ENCODE data around the gene KHK.
A peak's percentile ranks its signal among the peaks of the same experiment; 100 is the strongest.

Gene KHK

GRCh38 chr2:27081984-27082772 is 4.4 kb upstream of the KHK start:
- no peaks in the 10 kb centered on the region for H3K9me3 ChIP-seq
- H3K4me1 ChIP-seq, result peaks cover 22% of the 10 kb centered on the region
- peaks cover 22% of the 10 kb centered on the region for H3K36me3 ChIP-seq
- no peak for DNase-seq
- no peaks in the 10 kb centered on the region for H3K27me3 ChIP-seq
- H3K4me3 ChIP-seq (ENCODE audit: low read depth, low read length), result peak overlapping the region; percentile 41; the same call in 1 of the 2 replicates
- TF ChIP-seq, protein P1, sequence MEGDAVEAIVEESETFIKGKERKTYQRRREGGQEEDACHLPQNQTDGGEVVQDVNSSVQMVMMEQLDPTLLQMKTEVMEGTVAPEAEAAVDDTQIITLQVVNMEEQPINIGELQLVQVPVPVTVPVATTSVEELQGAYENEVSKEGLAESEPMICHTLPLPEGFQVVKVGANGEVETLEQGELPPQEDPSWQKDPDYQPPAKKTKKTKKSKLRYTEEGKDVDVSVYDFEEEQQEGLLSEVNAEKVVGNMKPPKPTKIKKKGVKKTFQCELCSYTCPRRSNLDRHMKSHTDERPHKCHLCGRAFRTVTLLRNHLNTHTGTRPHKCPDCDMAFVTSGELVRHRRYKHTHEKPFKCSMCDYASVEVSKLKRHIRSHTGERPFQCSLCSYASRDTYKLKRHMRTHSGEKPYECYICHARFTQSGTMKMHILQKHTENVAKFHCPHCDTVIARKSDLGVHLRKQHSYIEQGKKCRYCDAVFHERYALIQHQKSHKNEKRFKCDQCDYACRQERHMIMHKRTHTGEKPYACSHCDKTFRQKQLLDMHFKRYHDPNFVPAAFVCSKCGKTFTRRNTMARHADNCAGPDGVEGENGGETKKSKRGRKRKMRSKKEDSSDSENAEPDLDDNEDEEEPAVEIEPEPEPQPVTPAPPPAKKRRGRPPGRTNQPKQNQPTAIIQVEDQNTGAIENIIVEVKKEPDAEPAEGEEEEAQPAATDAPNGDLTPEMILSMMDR (IDR thresholded peaks at IDR 0.05; ENCODE audit: low read depth, low read length), result no peak

GRCh38 chr2:27082773-27083409 is 3.7 kb upstream of the KHK start:
- TF ChIP-seq, protein P1 (IDR thresholded peaks at IDR 0.05; ENCODE audit: low read depth, low read length), result no peak
- DNase-seq, result no peak
- Histone ChIP-seq H3K4me3 (ENCODE audit: low read depth, low read length) (no peak overlapping the region), H3K36me3 (peaks cover 22% of the 10 kb centered on the region), H3K4me1 (peaks cover 19% of the 10 kb centered on the region), H3K9me3 (no peaks in the 10 kb centered on the region), H3K27me3 (no peaks in the 10 kb centered on the region)

- Histone ChIP-seq H3K36me3 (peaks cover 22% of the 10 kb centered on the region), H3K4me1 (peaks cover 19% of the 10 kb centered on the region), H3K9me3 (no peaks in the 10 kb centered on the region), H3K27me3 (no peaks in the 10 kb centered on the region), H3K4me3 (ENCODE audit: low read depth, low read length) (no peak overlapping the region)
- DNase-seq, result peak; percentile 43
- TF ChIP-seq, protein P1 (IDR thresholded peaks at IDR 0.05; ENCODE audit: low read depth, low read length), result no peak
These were observed 2.9 kb upstream of the KHK start for GRCh38 chr2:27083410-27084296.

DNA sequence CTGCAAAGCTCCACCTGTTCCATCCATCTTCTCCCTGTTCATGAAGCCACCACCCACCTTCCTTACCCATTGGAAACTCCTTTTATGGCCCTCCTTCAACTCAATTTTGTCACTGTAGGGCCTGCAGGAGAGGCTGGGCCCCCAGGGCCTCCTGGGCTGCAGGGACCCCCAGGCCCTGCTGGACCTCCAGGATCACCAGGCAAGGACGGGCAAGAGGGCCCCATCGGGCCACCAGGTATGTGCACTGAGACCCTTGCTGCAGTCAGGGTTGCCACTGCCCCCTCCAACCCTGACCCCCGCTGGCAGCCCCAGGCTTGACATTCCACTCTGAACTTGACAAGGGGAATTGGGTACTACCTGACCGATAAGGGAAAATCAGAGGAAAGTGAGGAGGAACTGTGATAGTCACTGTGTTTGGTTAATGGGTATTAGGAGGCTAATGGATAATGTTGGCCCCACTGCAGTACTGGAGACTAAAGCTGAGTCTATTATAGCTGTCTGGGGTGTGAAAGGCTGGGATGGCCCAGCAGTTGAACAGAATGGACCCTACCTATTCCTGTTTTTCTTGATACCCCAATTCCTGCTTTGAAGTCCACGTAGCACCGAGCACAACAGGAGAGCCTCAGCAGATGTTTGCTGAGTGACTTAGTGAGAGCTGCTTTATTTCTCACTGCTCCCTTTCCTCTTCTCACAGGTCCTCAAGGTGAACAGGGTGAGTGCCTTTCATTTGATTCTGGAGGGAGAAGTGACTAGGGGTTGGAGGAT is 2.1 kb upstream of the KHK start:
- no peaks in the 10 kb centered on the region for H3K9me3 ChIP-seq
- TF ChIP-seq, protein P1 (IDR thresholded peaks at IDR 0.05; ENCODE audit: low read depth, low read length), result no peak
- H3K36me3 ChIP-seq, result peaks cover 22% of the 10 kb centered on the region
- H3K4me3 ChIP-seq (ENCODE audit: low read depth, low read length), result no peak overlapping the region
- no peaks in the 10 kb centered on the region for H3K27me3 ChIP-seq
- H3K4me1 ChIP-seq, result peaks cover 19% of the 10 kb centered on the region
- no peak for DNase-seq

DNA sequence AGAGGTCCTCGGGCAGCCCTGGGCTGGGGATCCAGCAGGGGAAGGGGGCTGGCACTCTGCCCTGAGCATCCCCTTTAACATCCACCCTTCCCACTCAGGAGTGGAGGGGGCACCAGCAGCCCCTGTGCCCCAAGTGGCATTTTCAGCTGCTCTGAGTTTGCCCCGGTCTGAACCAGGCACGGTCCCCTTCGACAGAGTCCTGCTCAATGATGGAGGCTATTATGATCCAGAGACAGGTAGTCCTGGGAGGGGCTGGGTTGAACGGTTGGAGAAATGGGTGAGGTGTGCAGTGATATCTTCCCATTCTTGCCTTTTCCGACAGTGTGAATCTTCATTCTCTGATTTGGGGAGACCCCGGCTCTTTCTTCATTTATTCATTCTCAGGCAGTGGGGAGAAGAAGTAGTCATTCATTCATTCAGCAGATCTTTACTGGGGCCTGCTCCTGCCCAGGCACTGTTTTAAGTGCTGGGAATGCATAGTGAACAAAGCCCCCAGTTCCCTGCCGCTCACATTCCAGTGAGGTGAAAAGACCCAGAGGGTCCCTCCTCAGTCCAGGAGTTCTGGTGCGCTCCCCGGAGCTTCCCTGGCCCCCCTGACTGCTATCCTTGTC is 1.4 kb upstream of the KHK start:
- Histone ChIP-seq H3K9me3 (no peaks in the 10 kb centered on the region), H3K4me3 (ENCODE audit: low read depth, low read length) (peak overlapping the region; percentile 61), H3K4me1 (peaks cover 19% of the 10 kb centered on the region), H3K27me3 (no peaks in the 10 kb centered on the region), H3K36me3 (peaks cover 22% of the 10 kb centered on the region)
- TF ChIP-seq, protein P1 (IDR thresholded peaks at IDR 0.05; ENCODE audit: low read depth, low read length), result no peak
- no peak for DNase-seq

Measured in BE2C (cell line).